Esophagus muscularis mucosa (tissue), 3 donors: ENCODE data around the gene PNMT.

ENCODE experiments used
- CTCF ChIP-seq, 3 experiments: fragments of 200-600 bp in 2 of 3; fragments of 450-650 bp in 1 of 3; sonication (generic) in 2 of 3; IDR thresholded peaks; one replicate each; pipeline ENCODE4 v1.5.1; 2017 to 2019; ENCODE audit warnings: antibody characterized with exemption in 3 of 3, mild to moderate bottlenecking in 2 of 3, moderate library complexity in 1 of 3
- POLR2A ChIP-seq: fragments of 450-650 bp; IDR thresholded peaks from one replicate; pipeline ENCODE4 v1.6.1; 2017; ENCODE audit warnings: antibody characterized with exemption, moderate library complexity, mild to moderate bottlenecking, low read depth

GRCh38 chr17:39702901-39703893 lies 34.9 kb downstream of the PNMT start:
- TF ChIP-seq CTCF (IDR thresholded peaks at IDR 0.05) (no peak), POLR2A (no peak)
